GM10266 (cell line): ENCODE measurements around the gene CEP68.

Experiments
- DNase-seq: peaks from one replicate; pipeline ENCODE4 v3.0.0; 2012; ENCODE audit errors: extremely low spot score
- CTCF ChIP-seq: IDR thresholded peaks from 2 replicates; pipeline ENCODE4 v1.5.1; 2012; ENCODE audit warnings: mild to moderate bottlenecking, low read depth; ENCODE audit not compliant: control insufficient read depth, insufficient read depth; ENCODE audit errors: missing control alignments

The CEP68 gene

GRCh38 chr2:65024149-65024829 is 31.9 kb upstream of the CEP68 start:
- DNase-seq: no peak
- TF ChIP-seq CTCF: no peak

GRCh38 chr2:65025453-65026123 is 30.6 kb upstream of the CEP68 start:
- DNase-seq: no peak
- no peak for TF ChIP-seq CTCF

- no peak for TF ChIP-seq CTCF
- no peak for DNase-seq
These were observed 30.1 kb upstream of the CEP68 start for GRCh38 chr2:65026154-65026553.

GRCh38 chr2:65026704-65027464 is 29.3 kb upstream of the CEP68 start:
- no peak for DNase-seq
- no peak for TF ChIP-seq CTCF

GRCh38 chr2:65027616-65028244 is 28.5 kb upstream of the CEP68 start:
- no peak for DNase-seq
- no peak for TF ChIP-seq CTCF

DNA sequence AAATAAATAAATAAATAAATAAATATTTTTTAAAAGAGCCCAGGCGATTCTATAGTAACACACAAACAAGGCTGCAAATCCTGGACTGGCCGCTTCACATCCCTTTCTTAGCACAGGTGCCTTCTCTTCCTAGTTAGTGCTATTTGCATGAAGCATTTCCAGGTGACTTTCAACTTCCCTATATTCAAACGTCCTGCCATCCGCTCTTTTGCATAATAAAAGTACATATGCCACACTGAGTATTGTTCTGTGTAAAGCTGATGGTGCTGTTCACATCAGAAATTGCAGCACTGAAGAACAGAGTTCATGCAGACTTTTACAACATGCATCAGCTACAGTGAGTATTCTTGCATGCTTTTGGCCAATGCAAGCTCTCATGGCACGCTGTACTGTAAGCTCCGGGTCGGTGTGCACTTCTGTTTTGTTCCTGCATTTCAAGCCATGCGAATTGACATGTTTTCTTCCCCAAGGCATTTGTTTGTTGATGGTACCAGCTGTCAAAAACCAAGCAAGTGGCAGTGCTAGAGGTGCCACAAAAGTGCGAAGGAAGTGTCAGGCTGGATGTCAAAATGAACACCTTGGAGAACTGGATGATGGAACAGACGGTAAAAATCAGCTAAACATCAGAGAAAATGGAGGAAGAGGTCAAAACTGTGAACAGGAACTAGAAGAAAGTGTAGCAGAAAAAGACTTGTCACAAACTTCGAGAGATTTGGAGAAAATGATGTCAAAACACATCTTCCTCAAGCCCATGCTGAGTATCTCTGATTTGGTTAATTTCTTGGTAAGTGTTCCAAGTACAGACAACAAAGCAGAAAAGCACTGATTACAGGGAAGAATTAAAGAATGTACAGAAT is 25.5 kb upstream of the CEP68 start:
- TF ChIP-seq CTCF: no peak
- DNase-seq: no peak
